ENCODE results near the gene ORAI3.

DNA sequence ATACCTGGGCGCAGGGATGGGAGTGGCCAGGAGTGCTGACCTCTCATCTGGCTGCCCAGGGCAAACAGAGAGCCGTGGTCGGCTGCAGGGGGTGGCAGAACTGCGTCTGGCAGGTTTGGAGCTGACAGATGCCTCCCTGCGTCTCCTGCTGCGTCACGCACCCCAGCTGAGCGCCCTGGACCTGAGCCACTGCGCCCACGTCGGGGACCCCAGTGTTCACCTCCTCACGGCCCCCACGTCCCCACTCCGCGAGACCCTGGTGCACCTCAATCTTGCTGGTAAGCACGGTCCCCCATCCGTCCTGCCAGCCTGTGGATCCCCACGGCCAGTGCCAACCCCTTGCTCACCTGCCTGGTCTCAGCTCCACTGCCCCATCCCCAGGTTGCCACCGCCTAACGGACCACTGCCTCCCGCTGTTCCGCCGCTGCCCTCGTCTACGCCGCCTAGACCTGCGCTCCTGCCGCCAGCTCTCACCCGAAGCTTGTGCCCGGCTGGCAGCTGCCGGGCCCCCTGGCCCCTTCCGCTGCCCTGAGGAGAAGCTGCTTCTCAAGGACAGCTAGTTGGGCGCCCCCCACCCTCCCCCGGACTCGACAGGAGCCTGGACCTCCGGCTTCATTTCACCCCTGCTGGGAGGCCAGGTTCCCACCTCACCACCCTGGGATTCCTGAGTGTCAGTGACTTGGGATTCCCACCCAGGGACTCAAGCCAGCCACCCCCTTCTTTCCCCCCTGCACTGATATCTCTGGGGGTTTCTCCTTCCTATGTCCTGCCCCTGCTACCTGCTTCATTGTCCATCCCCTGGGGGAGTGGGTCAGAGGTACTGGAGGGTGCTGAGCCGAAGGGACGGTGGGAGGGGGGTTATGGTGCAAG, 2.0 kb upstream of the ORAI3 start:
- no peak for TF ChIP-seq EZH2phosphoT487 (IDR thresholded peaks at IDR 0.05; ENCODE audit: insufficient read depth, low read depth)
- TF ChIP-seq EZH2 (IDR thresholded peaks at IDR 0.05; ENCODE audit: insufficient read depth, poor library complexity, severe bottlenecking) = no peak

All from GM23248 (cell line).